H1 (cell line): ENCODE data around the gene CEP104. TPM values are rescaled to one million over a fixed set of nuclear protein-coding genes. Genes with fewer than 3 reads are reported as not detected.

Source experiments
- CTCF ChIA-PET: fragments of 300-600 bp; sonication (Branson Sonifier 250); formaldehyde crosslinking; loops from one replicate; lab custom pipeline; 2021; ENCODE audit not compliant: partially characterized antibody; lab: Charles Lee
- POLR2A ChIA-PET: fragments of 300-600 bp; sonication (Branson Sonifier 250); formaldehyde crosslinking; loops from one replicate; lab custom pipeline; 2021; ENCODE audit warnings: inconsistent platforms; ENCODE audit not compliant: partially characterized antibody; lab: Charles Lee
- DNase-seq, 2 experiments: peaks; one replicate each; pipeline versions ENCODE4 v3.0.0 to v3.0.0-alpha.2; 2010 to 2022; ENCODE audit warnings: low spot score in 2 of 2, low read depth in 1 of 2, mixed read lengths in 1 of 2
- FAIRE-seq: peaks from 2 replicates; lab custom pipeline; 2011; peaks lifted over from hg19 to GRCh38; lab: Jason Lieb, UNC
- H2AFZ ChIP-seq: 2 replicates; pipeline ENCODE4 v1.8.1; 2012; ENCODE audit warnings: low read length, inconsistent platforms
- H2AK5ac ChIP-seq: 2 replicates; pipeline ENCODE4 v1.6.1; 2013; ENCODE audit warnings: low read depth, low read length
- H2BK120ac ChIP-seq: replicated peaks from 2 replicates; pipeline ENCODE3; 2013; ENCODE audit warnings: low read depth, low read length, inconsistent platforms
- H2BK12ac ChIP-seq: 2 replicates; pipeline ENCODE4 v1.6.1; 2013; ENCODE audit warnings: low read depth, low read length
- H2BK15ac ChIP-seq: 2 replicates; pipeline ENCODE4 v1.6.1; 2013; ENCODE audit warnings: low read length
- H2BK20ac ChIP-seq: 2 replicates; pipeline ENCODE4 v1.6.1; 2013; ENCODE audit warnings: low read length
- H2BK5ac ChIP-seq: 2 replicates; pipeline ENCODE4 v1.6.1; 2013; ENCODE audit warnings: low read depth, low read length
- H3K14ac ChIP-seq: 2 replicates; pipeline ENCODE4 v1.6.1; 2013; ENCODE audit warnings: inconsistent platforms; ENCODE audit not compliant: insufficient read length
- H3K18ac ChIP-seq: 2 replicates; pipeline ENCODE4 v1.6.1; 2013; ENCODE audit warnings: low read length; ENCODE audit errors: extremely low read depth
- H3K23ac ChIP-seq: 2 replicates; pipeline ENCODE4 v1.6.1; 2013; ENCODE audit warnings: inconsistent platforms; ENCODE audit not compliant: insufficient read length
- H3K23me2 ChIP-seq: 2 replicates; pipeline ENCODE4 v1.6.1; 2013; ENCODE audit warnings: low read depth, low read length
- H3K27ac ChIP-seq: 2 replicates; pipeline ENCODE4 v1.6.1; 2011; ENCODE audit warnings: low read depth, low read length, inconsistent platforms
- H3K27me3 ChIP-seq, 4 experiments: replicated peaks in 1 of 4; 1 replicate in 1 of 4; 2 replicates in 3 of 4; pipeline versions ENCODE4 v1.6.1 to v1.8.1; 2011 to 2013; ENCODE audit warnings: low read length in 3 of 4, mild to moderate bottlenecking in 3 of 4, inconsistent platforms in 2 of 4, mixed read lengths in 2 of 4, moderate library complexity in 1 of 4; ENCODE audit not compliant: control insufficient read depth in 3 of 4, insufficient read depth in 3 of 4; ENCODE audit errors: extremely low read depth in 1 of 4
- H3K36me3 ChIP-seq, 4 experiments: 2 replicates each; pipeline versions ENCODE4 v1.6.1 to v1.8.1; 2011 to 2013; ENCODE audit warnings: mild to moderate bottlenecking in 4 of 4, low read length in 3 of 4, moderate library complexity in 2 of 4, control low read depth in 1 of 4, inconsistent platforms in 1 of 4; ENCODE audit not compliant: insufficient read depth in 4 of 4, control insufficient read depth in 2 of 4
- H3K4ac ChIP-seq: replicated peaks from 2 replicates; pipeline ENCODE3; 2013; ENCODE audit warnings: low read length, low read depth, mixed read lengths, inconsistent platforms; ENCODE audit not compliant: insufficient read length
- H3K4me1 ChIP-seq, 4 experiments: replicated peaks in 1 of 4; 1 replicate in 1 of 4; 2 replicates in 3 of 4; pipeline versions ENCODE4 v1.6.1 to v1.8.1; 2011 to 2013; ENCODE audit warnings: low read length in 3 of 4, inconsistent platforms in 2 of 4, mixed read lengths in 1 of 4; ENCODE audit not compliant: insufficient read depth in 4 of 4, control insufficient read depth in 3 of 4
- H3K4me2 ChIP-seq, 2 experiments: 2 replicates each; pipeline versions ENCODE4 v1.6.1 to v1.8.1; 2011 to 2013; ENCODE audit warnings: low read depth in 2 of 2, low read length in 2 of 2, control low read depth in 1 of 2, inconsistent platforms in 1 of 2, mild to moderate bottlenecking in 1 of 2; ENCODE audit not compliant: insufficient read depth in 1 of 2
- H3K4me3 ChIP-seq, 4 experiments: fragments of 200-600, 300-600 bp in 1 of 4; sonication (generic), shearing (Covaris generic), sonication (Bioruptor Twin) in 1 of 4; 2 replicates each; pipeline versions ENCODE4 v1.5.1 to v1.8.1; 2011 to 2016; ENCODE audit warnings: low read length in 4 of 4, low read depth in 3 of 4, control low read depth in 2 of 4, inconsistent platforms in 2 of 4, mild to moderate bottlenecking in 2 of 4, mixed read lengths in 1 of 4, moderate library complexity in 1 of 4; ENCODE audit not compliant: insufficient read depth in 2 of 4; ENCODE audit errors: extremely low read depth in 1 of 4
- H3K56ac ChIP-seq: replicated peaks from 2 replicates; pipeline ENCODE3; 2013; ENCODE audit warnings: low read depth, mild to moderate bottlenecking, mixed read lengths, low read length, inconsistent platforms; ENCODE audit not compliant: insufficient read length
- H3K79me1 ChIP-seq: 2 replicates; pipeline ENCODE4 v1.6.1; 2013; ENCODE audit warnings: low read depth, low read length, control low read depth
- H3K79me2 ChIP-seq, 2 experiments: 2 replicates each; pipeline versions ENCODE4 v1.6.1 to v1.8.1; 2012 to 2013; ENCODE audit warnings: low read length in 2 of 2, mild to moderate bottlenecking in 2 of 2, inconsistent platforms in 1 of 2; ENCODE audit not compliant: insufficient read depth in 2 of 2, control insufficient read depth in 1 of 2
- H3K9ac ChIP-seq, 4 experiments: replicated peaks in 1 of 4; 1 replicate in 1 of 4; 2 replicates in 3 of 4; pipeline versions ENCODE4 v1.6.1 to v1.8.1; 2011 to 2013; ENCODE audit warnings: low read depth in 3 of 4, low read length in 3 of 4, control low read depth in 2 of 4, mild to moderate bottlenecking in 2 of 4, moderate library complexity in 2 of 4, inconsistent platforms in 1 of 4; ENCODE audit errors: extremely low read depth in 1 of 4
- H3K9me3 ChIP-seq, 2 experiments: 2 replicates each; pipeline versions ENCODE4 v1.6.1 to v1.8.1; 2012 to 2013; ENCODE audit warnings: mild to moderate bottlenecking in 2 of 2, moderate library complexity in 2 of 2, control low read depth in 1 of 2, inconsistent platforms in 1 of 2, low read depth in 1 of 2, low read length in 1 of 2, mixed read lengths in 1 of 2; ENCODE audit not compliant: insufficient read depth in 2 of 2
- H4K20me1 ChIP-seq, 2 experiments: replicated peaks in 1 of 2; 2 replicates each; pipeline versions ENCODE3 to v1.8.1; 2011 to 2013; ENCODE audit warnings: inconsistent platforms in 2 of 2, low read length in 2 of 2, mild to moderate bottlenecking in 1 of 2; ENCODE audit not compliant: insufficient read depth in 2 of 2, control insufficient read depth in 1 of 2
- H4K5ac ChIP-seq: 2 replicates; pipeline ENCODE4 v1.6.1; 2013; ENCODE audit warnings: low read length, low read depth, mixed read lengths, inconsistent platforms; ENCODE audit not compliant: insufficient read length
- H4K8ac ChIP-seq: 2 replicates; pipeline ENCODE4 v1.8.0; 2013; ENCODE audit warnings: mild to moderate bottlenecking, moderate library complexity, low read length, inconsistent platforms; ENCODE audit not compliant: insufficient read depth; ENCODE audit errors: extremely low read depth
- H4K91ac ChIP-seq: replicated peaks from 2 replicates; pipeline ENCODE3; 2013; ENCODE audit warnings: low read length, mixed read lengths, inconsistent platforms; ENCODE audit not compliant: insufficient read length
- GTF2F1 ChIP-seq: IDR thresholded peaks from 2 replicates; pipeline ENCODE4 v1.6.1; 2012; ENCODE audit warnings: low read depth, low read length, improper control_type of control experiment, borderline replicate concordance
- RAD21 ChIP-seq, 2 experiments: IDR thresholded peaks in 1 of 2; conservative IDR thresholded peaks in 1 of 2; 2 replicates each; pipeline ENCODE4 v1.6.1; 2011; ENCODE audit warnings: low read depth in 2 of 2, low read length in 2 of 2, improper control_type of control experiment in 1 of 2, inconsistent platforms in 1 of 2, mild to moderate bottlenecking in 1 of 2, moderate library complexity in 1 of 2
- WGBS, 2 experiments: shearing (Covaris generic) in 1 of 2; methylation state at CpG; one replicate each; pipeline versions ENCODE4 v1.1.6 to v1.1.7; 2013 to 2015; ENCODE audit warnings: low lambda C conversion rate in 2 of 2, mixed read lengths in 2 of 2, inconsistent platforms in 1 of 2, low coverage in 1 of 2, missing lambda C conversion rate in 1 of 2; ENCODE audit not compliant: insufficient replicate concordance in 2 of 2, insufficient coverage in 1 of 2, insufficient read length in 1 of 2; ENCODE audit errors: extremely low coverage in 1 of 2, missing lambda C conversion rate in 1 of 2; 5-methylcytosine and 5-hydroxymethylcytosine counted together
- polyA plus RNA-seq, 7 experiments: library from polyadenylated mRNA; depleted of rRNA in 3 of 7; stranded (reverse) in 5 of 7; unstranded in 2 of 7; fragments of >200 nt in 5 of 7; fragments of 200-250 nt in 2 of 7; gene quantifications; 1 replicate in 5 of 7; 2 replicates in 1 of 7; 4 replicates in 1 of 7; pipeline versions ENCODE4 v1.2.1 to v1.2.3, GENCODE V29; 2011 to 2013; ENCODE audit warnings: missing spikeins in 2 of 7, mixed read lengths in 2 of 7
- total RNA-seq: library from RNA; stranded (reverse); fragmentation: NEBNext Ultra II Directional; extraction: Animal tissue kit (Norgen Biotek cat#: 25700); gene quantifications from 2 replicates; pipeline ENCODE4 v1.2.1, GENCODE V29; 2021
- TF ChIP-seq, protein P1 (sequence below): IDR thresholded peaks from 2 replicates; pipeline ENCODE4 v1.6.1; 2012; ENCODE audit warnings: low read length, inconsistent platforms
- TF ChIP-seq, protein P2 (sequence below), 3 experiments: IDR thresholded peaks; 1 replicate in 2 of 3; 2 replicates in 1 of 3; pipeline versions ENCODE4 v1.5.1 to v1.6.1; 2011; ENCODE audit warnings: low read length in 3 of 3, mild to moderate bottlenecking in 3 of 3, inconsistent platforms in 2 of 3, low read depth in 1 of 3, moderate library complexity in 1 of 3; ENCODE audit not compliant: insufficient read depth in 1 of 3; ENCODE audit errors: control extremely low read depth in 1 of 3

CEP104 gene
- total and polyA plus RNA-seq, 2 of the 8 experiments (the other 6 are each of a cell fraction or from before 2014, with no cell fraction given) = 8.0 to 43.9 TPM

DNA sequence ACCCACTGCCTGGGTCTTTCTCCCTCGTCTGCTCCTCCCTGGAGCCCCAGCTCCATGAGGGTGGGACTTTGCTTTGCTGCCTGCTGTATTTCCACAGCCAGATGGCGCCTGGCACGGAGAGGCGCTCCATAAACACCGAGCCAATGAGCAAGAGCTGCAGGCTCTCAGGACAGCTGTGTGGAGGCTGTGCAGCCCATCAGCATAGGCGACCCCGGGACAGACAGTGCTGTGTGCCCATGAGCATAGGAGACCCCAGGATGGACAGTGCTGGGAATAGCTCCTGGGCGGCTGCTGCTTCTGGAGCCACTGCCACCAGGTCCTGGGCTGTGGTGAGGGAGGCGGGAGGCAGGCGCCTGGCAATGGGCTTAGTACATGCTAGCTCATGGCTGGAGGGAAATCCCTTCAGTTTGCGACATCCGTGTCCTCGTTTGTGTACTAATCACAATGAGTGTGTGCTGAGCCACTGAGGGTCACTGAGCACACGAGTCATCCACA lies 29.2 kb downstream of the CEP104 start:
- no peak overlapping the region for H3K9ac ChIP-seq
- ChIA-PET POLR2A (interaction anchor here (0.9 to 1.1 kb wide), 2 partner anchors 11 to 32 kb away, joined by 3 read pairs; no protein-coding TSS in a partner anchor), CTCF (interaction anchor here (0.6 to 2.6 kb wide), 7 partner anchors 12 to 204 kb away, joined by 4 to 23 read pairs (median 4); partner anchors contain the start of gene DFFB)
- H3K4me3 ChIP-seq = no peak overlapping the region
- H3K9me3 ChIP-seq = no peaks in the 10 kb centered on the region
- no peak overlapping the region for H4K5ac ChIP-seq
- TF ChIP-seq, protein P1, sequence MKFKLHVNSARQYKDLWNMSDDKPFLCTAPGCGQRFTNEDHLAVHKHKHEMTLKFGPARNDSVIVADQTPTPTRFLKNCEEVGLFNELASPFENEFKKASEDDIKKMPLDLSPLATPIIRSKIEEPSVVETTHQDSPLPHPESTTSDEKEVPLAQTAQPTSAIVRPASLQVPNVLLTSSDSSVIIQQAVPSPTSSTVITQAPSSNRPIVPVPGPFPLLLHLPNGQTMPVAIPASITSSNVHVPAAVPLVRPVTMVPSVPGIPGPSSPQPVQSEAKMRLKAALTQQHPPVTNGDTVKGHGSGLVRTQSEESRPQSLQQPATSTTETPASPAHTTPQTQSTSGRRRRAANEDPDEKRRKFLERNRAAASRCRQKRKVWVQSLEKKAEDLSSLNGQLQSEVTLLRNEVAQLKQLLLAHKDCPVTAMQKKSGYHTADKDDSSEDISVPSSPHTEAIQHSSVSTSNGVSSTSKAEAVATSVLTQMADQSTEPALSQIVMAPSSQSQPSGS = no peak
- TF ChIP-seq GTF2F1 (no peak), RAD21 (IDR thresholded peaks at IDR 0.05 in 1 of 2, conservative IDR thresholded peaks at IDR 0.05 in 1 of 2; ENCODE audit: low read depth in 2 of 2, low read length in 2 of 2) (peak; percentile 21 to 51; a peak in 3 of 4 replicates)
- TF ChIP-seq, protein P2, sequence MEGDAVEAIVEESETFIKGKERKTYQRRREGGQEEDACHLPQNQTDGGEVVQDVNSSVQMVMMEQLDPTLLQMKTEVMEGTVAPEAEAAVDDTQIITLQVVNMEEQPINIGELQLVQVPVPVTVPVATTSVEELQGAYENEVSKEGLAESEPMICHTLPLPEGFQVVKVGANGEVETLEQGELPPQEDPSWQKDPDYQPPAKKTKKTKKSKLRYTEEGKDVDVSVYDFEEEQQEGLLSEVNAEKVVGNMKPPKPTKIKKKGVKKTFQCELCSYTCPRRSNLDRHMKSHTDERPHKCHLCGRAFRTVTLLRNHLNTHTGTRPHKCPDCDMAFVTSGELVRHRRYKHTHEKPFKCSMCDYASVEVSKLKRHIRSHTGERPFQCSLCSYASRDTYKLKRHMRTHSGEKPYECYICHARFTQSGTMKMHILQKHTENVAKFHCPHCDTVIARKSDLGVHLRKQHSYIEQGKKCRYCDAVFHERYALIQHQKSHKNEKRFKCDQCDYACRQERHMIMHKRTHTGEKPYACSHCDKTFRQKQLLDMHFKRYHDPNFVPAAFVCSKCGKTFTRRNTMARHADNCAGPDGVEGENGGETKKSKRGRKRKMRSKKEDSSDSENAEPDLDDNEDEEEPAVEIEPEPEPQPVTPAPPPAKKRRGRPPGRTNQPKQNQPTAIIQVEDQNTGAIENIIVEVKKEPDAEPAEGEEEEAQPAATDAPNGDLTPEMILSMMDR (IDR thresholded peaks at IDR 0.05; ENCODE audit: control extremely low read depth in 1 of 3, insufficient read depth in 1 of 3, low read depth in 1 of 3, low read length in 3 of 3) = peak; percentile 41 to 67 (median 54)
- no peak overlapping the region; the same call in 1 of the 2 replicates for H4K8ac ChIP-seq
- no peak overlapping the region for H2BK5ac ChIP-seq
- H3K79me2 ChIP-seq = no peaks in the 10 kb centered on the region
- no peak overlapping the region for H3K27ac ChIP-seq
- H4K91ac ChIP-seq = no peak overlapping the region
- WGBS, 2 experiments = 85% methylated on average over 14 of the region's 14 CpGs; no CpG with 5 or more reads in 1 of the 2 experiments
- H3K23ac ChIP-seq = no peak overlapping the region
- H2AFZ ChIP-seq = no peak overlapping the region
- H2BK20ac ChIP-seq = no peak overlapping the region
- H2BK15ac ChIP-seq = no peak overlapping the region
- no peak overlapping the region for H2BK120ac ChIP-seq
- no peaks in the 10 kb centered on the region for H3K27me3 ChIP-seq
- H2BK12ac ChIP-seq = no peak overlapping the region
- FAIRE-seq (no peak), DNase-seq (peak in 1 of 2 experiments; percentile 51)
- no peak overlapping the region for H3K4ac ChIP-seq
- peaks cover 0 to 15% (median 3%) of the 10 kb centered on the region in 4 experiments; a peak in 5 of 8 replicates for H3K36me3 ChIP-seq
- H3K4me1 ChIP-seq = no peaks in the 10 kb centered on the region
- no peaks in the 10 kb centered on the region for H3K23me2 ChIP-seq
- H3K4me2 ChIP-seq = no peak overlapping the region
- H3K56ac ChIP-seq = no peak overlapping the region
- H3K14ac ChIP-seq = no peak overlapping the region
- H3K18ac ChIP-seq = no peak overlapping the region
- H2AK5ac ChIP-seq = no peak overlapping the region
- H4K20me1 ChIP-seq = peaks cover 1 to 10% of the 10 kb centered on the region in 2 experiments
- H3K79me1 ChIP-seq = no peaks in the 10 kb centered on the region
